H1 (cell line): ENCODE data around the gene TMEM135. TPM values are rescaled to one million over a fixed set of nuclear protein-coding genes. Genes with fewer than 3 reads are reported as not detected.

Experiments
- CTCF ChIA-PET: fragments of 300-600 bp; sonication (Branson Sonifier 250); formaldehyde crosslinking; loops from one replicate; lab custom pipeline; 2021; ENCODE audit not compliant: partially characterized antibody; lab: Charles Lee
- POLR2A ChIA-PET: fragments of 300-600 bp; sonication (Branson Sonifier 250); formaldehyde crosslinking; loops from one replicate; lab custom pipeline; 2021; ENCODE audit warnings: inconsistent platforms; ENCODE audit not compliant: partially characterized antibody; lab: Charles Lee
- DNase-seq, 2 experiments: peaks; one replicate each; pipeline versions ENCODE4 v3.0.0 to v3.0.0-alpha.2; 2010 to 2022; ENCODE audit warnings: low spot score in 2 of 2, low read depth in 1 of 2, mixed read lengths in 1 of 2
- FAIRE-seq: peaks from 2 replicates; lab custom pipeline; 2011; peaks lifted over from hg19 to GRCh38; lab: Jason Lieb, UNC
- H2AFZ ChIP-seq: 2 replicates; pipeline ENCODE4 v1.8.1; 2012; ENCODE audit warnings: low read length, inconsistent platforms
- H2AK5ac ChIP-seq: 2 replicates; pipeline ENCODE4 v1.6.1; 2013; ENCODE audit warnings: low read depth, low read length
- H2BK120ac ChIP-seq: replicated peaks from 2 replicates; pipeline ENCODE3; 2013; ENCODE audit warnings: low read depth, low read length, inconsistent platforms
- H2BK12ac ChIP-seq: 2 replicates; pipeline ENCODE4 v1.6.1; 2013; ENCODE audit warnings: low read depth, low read length
- H2BK15ac ChIP-seq: 2 replicates; pipeline ENCODE4 v1.6.1; 2013; ENCODE audit warnings: low read length
- H2BK20ac ChIP-seq: 2 replicates; pipeline ENCODE4 v1.6.1; 2013; ENCODE audit warnings: low read length
- H2BK5ac ChIP-seq: 2 replicates; pipeline ENCODE4 v1.6.1; 2013; ENCODE audit warnings: low read depth, low read length
- H3K14ac ChIP-seq: 2 replicates; pipeline ENCODE4 v1.6.1; 2013; ENCODE audit warnings: inconsistent platforms; ENCODE audit not compliant: insufficient read length
- H3K18ac ChIP-seq: 2 replicates; pipeline ENCODE4 v1.6.1; 2013; ENCODE audit warnings: low read length; ENCODE audit errors: extremely low read depth
- H3K23ac ChIP-seq: 2 replicates; pipeline ENCODE4 v1.6.1; 2013; ENCODE audit warnings: inconsistent platforms; ENCODE audit not compliant: insufficient read length
- H3K23me2 ChIP-seq: 2 replicates; pipeline ENCODE4 v1.6.1; 2013; ENCODE audit warnings: low read depth, low read length
- H3K27ac ChIP-seq: 2 replicates; pipeline ENCODE4 v1.6.1; 2011; ENCODE audit warnings: low read depth, low read length, inconsistent platforms
- H3K27me3 ChIP-seq, 4 experiments: replicated peaks in 1 of 4; 1 replicate in 1 of 4; 2 replicates in 3 of 4; pipeline versions ENCODE4 v1.6.1 to v1.8.1; 2011 to 2013; ENCODE audit warnings: low read length in 3 of 4, mild to moderate bottlenecking in 3 of 4, inconsistent platforms in 2 of 4, mixed read lengths in 2 of 4, moderate library complexity in 1 of 4; ENCODE audit not compliant: control insufficient read depth in 3 of 4, insufficient read depth in 3 of 4; ENCODE audit errors: extremely low read depth in 1 of 4
- H3K36me3 ChIP-seq, 4 experiments: 2 replicates each; pipeline versions ENCODE4 v1.6.1 to v1.8.1; 2011 to 2013; ENCODE audit warnings: mild to moderate bottlenecking in 4 of 4, low read length in 3 of 4, moderate library complexity in 2 of 4, control low read depth in 1 of 4, inconsistent platforms in 1 of 4; ENCODE audit not compliant: insufficient read depth in 4 of 4, control insufficient read depth in 2 of 4
- H3K4ac ChIP-seq: replicated peaks from 2 replicates; pipeline ENCODE3; 2013; ENCODE audit warnings: low read length, low read depth, mixed read lengths, inconsistent platforms; ENCODE audit not compliant: insufficient read length
- H3K4me1 ChIP-seq, 4 experiments: replicated peaks in 1 of 4; 1 replicate in 1 of 4; 2 replicates in 3 of 4; pipeline versions ENCODE4 v1.6.1 to v1.8.1; 2011 to 2013; ENCODE audit warnings: low read length in 3 of 4, inconsistent platforms in 2 of 4, mixed read lengths in 1 of 4; ENCODE audit not compliant: insufficient read depth in 4 of 4, control insufficient read depth in 3 of 4
- H3K4me2 ChIP-seq, 2 experiments: 2 replicates each; pipeline versions ENCODE4 v1.6.1 to v1.8.1; 2011 to 2013; ENCODE audit warnings: low read depth in 2 of 2, low read length in 2 of 2, control low read depth in 1 of 2, inconsistent platforms in 1 of 2, mild to moderate bottlenecking in 1 of 2; ENCODE audit not compliant: insufficient read depth in 1 of 2
- H3K4me3 ChIP-seq, 4 experiments: fragments of 200-600, 300-600 bp in 1 of 4; sonication (generic), shearing (Covaris generic), sonication (Bioruptor Twin) in 1 of 4; 2 replicates each; pipeline versions ENCODE4 v1.5.1 to v1.8.1; 2011 to 2016; ENCODE audit warnings: low read length in 4 of 4, low read depth in 3 of 4, control low read depth in 2 of 4, inconsistent platforms in 2 of 4, mild to moderate bottlenecking in 2 of 4, mixed read lengths in 1 of 4, moderate library complexity in 1 of 4; ENCODE audit not compliant: insufficient read depth in 2 of 4; ENCODE audit errors: extremely low read depth in 1 of 4
- H3K56ac ChIP-seq: replicated peaks from 2 replicates; pipeline ENCODE3; 2013; ENCODE audit warnings: low read depth, mild to moderate bottlenecking, mixed read lengths, low read length, inconsistent platforms; ENCODE audit not compliant: insufficient read length
- H3K79me1 ChIP-seq: 2 replicates; pipeline ENCODE4 v1.6.1; 2013; ENCODE audit warnings: low read depth, low read length, control low read depth
- H3K79me2 ChIP-seq, 2 experiments: 2 replicates each; pipeline versions ENCODE4 v1.6.1 to v1.8.1; 2012 to 2013; ENCODE audit warnings: low read length in 2 of 2, mild to moderate bottlenecking in 2 of 2, inconsistent platforms in 1 of 2; ENCODE audit not compliant: insufficient read depth in 2 of 2, control insufficient read depth in 1 of 2
- H3K9ac ChIP-seq, 4 experiments: replicated peaks in 1 of 4; 1 replicate in 1 of 4; 2 replicates in 3 of 4; pipeline versions ENCODE4 v1.6.1 to v1.8.1; 2011 to 2013; ENCODE audit warnings: low read depth in 3 of 4, low read length in 3 of 4, control low read depth in 2 of 4, mild to moderate bottlenecking in 2 of 4, moderate library complexity in 2 of 4, inconsistent platforms in 1 of 4; ENCODE audit errors: extremely low read depth in 1 of 4
- H3K9me3 ChIP-seq, 2 experiments: 2 replicates each; pipeline versions ENCODE4 v1.6.1 to v1.8.1; 2012 to 2013; ENCODE audit warnings: mild to moderate bottlenecking in 2 of 2, moderate library complexity in 2 of 2, control low read depth in 1 of 2, inconsistent platforms in 1 of 2, low read depth in 1 of 2, low read length in 1 of 2, mixed read lengths in 1 of 2; ENCODE audit not compliant: insufficient read depth in 2 of 2
- H4K20me1 ChIP-seq, 2 experiments: replicated peaks in 1 of 2; 2 replicates each; pipeline versions ENCODE3 to v1.8.1; 2011 to 2013; ENCODE audit warnings: inconsistent platforms in 2 of 2, low read length in 2 of 2, mild to moderate bottlenecking in 1 of 2; ENCODE audit not compliant: insufficient read depth in 2 of 2, control insufficient read depth in 1 of 2
- H4K5ac ChIP-seq: 2 replicates; pipeline ENCODE4 v1.6.1; 2013; ENCODE audit warnings: low read length, low read depth, mixed read lengths, inconsistent platforms; ENCODE audit not compliant: insufficient read length
- H4K8ac ChIP-seq: 2 replicates; pipeline ENCODE4 v1.8.0; 2013; ENCODE audit warnings: mild to moderate bottlenecking, moderate library complexity, low read length, inconsistent platforms; ENCODE audit not compliant: insufficient read depth; ENCODE audit errors: extremely low read depth
- H4K91ac ChIP-seq: replicated peaks from 2 replicates; pipeline ENCODE3; 2013; ENCODE audit warnings: low read length, mixed read lengths, inconsistent platforms; ENCODE audit not compliant: insufficient read length
- JUN ChIP-seq: IDR thresholded peaks from 2 replicates; pipeline ENCODE4 v1.6.1; 2011; ENCODE audit warnings: low read depth, mild to moderate bottlenecking, improper control_type of control experiment, low read length
- RAD21 ChIP-seq, 2 experiments: IDR thresholded peaks in 1 of 2; conservative IDR thresholded peaks in 1 of 2; 2 replicates each; pipeline ENCODE4 v1.6.1; 2011; ENCODE audit warnings: low read depth in 2 of 2, low read length in 2 of 2, improper control_type of control experiment in 1 of 2, inconsistent platforms in 1 of 2, mild to moderate bottlenecking in 1 of 2, moderate library complexity in 1 of 2
- TAF1 ChIP-seq: IDR thresholded peaks from 2 replicates; pipeline ENCODE4 v1.6.1; 2011; ENCODE audit warnings: mild to moderate bottlenecking, low read depth, low read length
- polyA plus RNA-seq, 7 experiments: library from polyadenylated mRNA; depleted of rRNA in 3 of 7; stranded (reverse) in 5 of 7; unstranded in 2 of 7; fragments of >200 nt in 5 of 7; fragments of 200-250 nt in 2 of 7; gene quantifications; 1 replicate in 5 of 7; 2 replicates in 1 of 7; 4 replicates in 1 of 7; pipeline versions ENCODE4 v1.2.1 to v1.2.3, GENCODE V29; 2011 to 2013; ENCODE audit warnings: missing spikeins in 2 of 7, mixed read lengths in 2 of 7
- total RNA-seq: library from RNA; stranded (reverse); fragmentation: NEBNext Ultra II Directional; extraction: Animal tissue kit (Norgen Biotek cat#: 25700); gene quantifications from 2 replicates; pipeline ENCODE4 v1.2.1, GENCODE V29; 2021

TMEM135 gene
- total and polyA plus RNA-seq, 2 of the 8 experiments (the other 6 are each of a cell fraction or from before 2014, with no cell fraction given) = 9.3 to 31.3 TPM

GRCh38 chr11:87252869-87253268, 215.1 kb downstream of the TMEM135 start:
- Histone ChIP-seq H2BK20ac (no peak overlapping the region), H2AFZ (no peak overlapping the region), H2BK15ac (no peak overlapping the region), H3K18ac (no peak overlapping the region), H3K9me3 (peaks cover 0 to 3% of the 10 kb centered on the region in 2 experiments; a peak in 1 of 4 replicates), H3K4me2 (no peak overlapping the region), H3K36me3 (no peaks in the 10 kb centered on the region), H2BK120ac (no peak overlapping the region), H3K4me1 (no peaks in the 10 kb centered on the region), H4K91ac (no peak overlapping the region), H2BK5ac (no peak overlapping the region), H4K20me1 (peaks cover 0 to 1% of the 10 kb centered on the region in 2 experiments), H3K23me2 (no peaks in the 10 kb centered on the region), H2BK12ac (no peak overlapping the region), H3K56ac (no peak overlapping the region), H3K79me1 (no peaks in the 10 kb centered on the region), H3K14ac (no peak overlapping the region), H4K5ac (no peak overlapping the region), H3K4me3 (no peak overlapping the region), H3K4ac (no peak overlapping the region), H3K27me3 (peaks cover 0 to 1% (median 0%) of the 10 kb centered on the region in 4 experiments; a peak in 1 of 7 replicates), H3K79me2 (no peaks in the 10 kb centered on the region), H2AK5ac (no peak overlapping the region), H3K23ac (no peak overlapping the region), H3K27ac (no peak overlapping the region), H4K8ac (no peak overlapping the region), H3K9ac (no peak overlapping the region)
- no peak for FAIRE-seq
- DNase-seq = no peak
- ChIA-PET CTCF (no interaction called here), POLR2A (no interaction called here)
- no peak for TF ChIP-seq JUN
- TF ChIP-seq RAD21 (IDR thresholded peaks at IDR 0.05 in 1 of 2, conservative IDR thresholded peaks at IDR 0.05 in 1 of 2; ENCODE audit: low read depth in 2 of 2, low read length in 2 of 2) = no peak
- TF ChIP-seq TAF1 = no peak
